Fibroblast of skin of abdomen (primary cell): Measurements from ENCODE around the gene ATPAF2.

ENCODE experiments used
- DNase-seq: peaks from one replicate; pipeline ENCODE4 v3.0.0-alpha.2; 2013

The ATPAF2 gene

GRCh38 chr17:18039535-18040260 is 730 bp upstream of the ATPAF2 start:
- no peak for DNase-seq

DNA sequence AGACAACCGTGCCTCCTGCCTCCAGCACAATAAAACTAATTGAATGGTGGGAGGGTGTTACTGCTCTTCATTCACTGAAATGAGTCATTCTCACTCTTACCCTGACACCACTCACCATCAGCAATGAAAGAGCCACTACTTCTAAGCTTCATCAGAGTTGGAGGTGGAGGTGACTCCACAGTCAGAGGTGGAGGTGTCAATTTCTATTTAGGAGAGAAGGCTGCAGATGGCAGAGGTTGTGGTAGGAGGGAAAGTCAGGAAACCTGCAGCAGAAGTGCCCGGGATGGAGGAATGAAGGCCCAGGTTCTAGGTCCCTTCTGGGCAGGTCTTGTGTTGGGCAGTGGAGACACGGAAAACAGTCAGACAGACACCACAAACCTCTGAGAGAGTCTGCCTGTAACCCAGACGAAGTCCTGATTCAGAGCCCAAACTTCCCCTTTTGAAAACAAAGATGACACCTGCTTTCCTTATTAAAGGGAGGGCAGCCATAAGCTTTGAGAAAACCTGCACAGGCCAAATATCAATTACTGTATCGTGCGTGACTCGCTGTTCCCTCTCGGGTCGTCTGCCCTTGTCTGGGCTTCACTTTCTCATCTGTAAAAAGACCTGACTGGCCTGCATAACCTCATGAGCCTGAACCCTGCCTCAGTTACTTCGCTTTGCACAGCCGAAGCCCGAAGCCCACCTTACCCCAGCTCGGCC is 668 bp downstream of the ATPAF2 start:
- DNase-seq, result no peak

- DNase-seq, result no peak
Measured at GRCh38 chr17:18037486-18037885, 1.5 kb downstream of the ATPAF2 start.

DNA sequence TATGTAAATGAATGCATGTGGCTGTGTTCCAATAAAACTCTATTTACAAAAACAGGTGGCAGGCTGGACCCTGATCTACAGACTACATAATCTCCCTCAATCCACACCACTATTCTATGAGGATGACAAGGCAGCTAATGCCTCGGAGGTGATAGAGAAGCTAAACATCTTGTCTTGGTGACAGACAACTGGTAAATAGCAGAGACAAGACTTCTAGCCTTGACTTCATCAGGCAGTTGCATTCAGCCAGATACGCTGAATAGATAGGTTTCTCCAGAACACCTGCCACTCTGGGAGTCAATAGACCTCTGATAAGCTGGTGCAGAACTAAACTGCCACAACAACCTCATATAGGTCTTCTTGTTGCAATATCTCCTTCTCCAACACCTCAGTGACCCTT is 3.3 kb downstream of the ATPAF2 start:
- no peak for DNase-seq

- DNase-seq, result peak; percentile 82
Measured at GRCh38 chr17:18033442-18034099, 5.4 kb downstream of the ATPAF2 start.

DNA sequence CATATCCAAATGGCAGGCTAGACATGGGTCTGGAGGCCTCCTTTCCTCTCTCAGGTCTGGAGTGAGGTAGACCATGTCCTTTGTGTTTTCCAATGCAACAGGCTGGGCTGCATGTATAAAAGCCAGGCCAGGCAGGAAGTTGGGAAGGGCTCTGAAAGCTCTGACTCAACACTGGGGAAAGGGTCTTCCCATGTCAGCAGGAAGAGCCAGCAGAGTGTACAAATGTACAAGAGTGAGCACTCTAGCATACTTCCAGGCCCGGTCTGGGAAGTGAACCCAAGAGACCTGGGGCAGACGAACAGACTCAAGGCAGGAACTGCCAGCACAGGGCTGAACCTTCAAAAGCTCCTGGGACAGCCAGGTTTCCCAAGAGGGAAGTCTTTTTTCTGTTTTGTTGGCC is 7.0 kb downstream of the ATPAF2 start:
- DNase-seq, result peak; percentile 43

GRCh38 chr17:18028952-18029540 is 9.9 kb downstream of the ATPAF2 start:
- no peak for DNase-seq

DNA sequence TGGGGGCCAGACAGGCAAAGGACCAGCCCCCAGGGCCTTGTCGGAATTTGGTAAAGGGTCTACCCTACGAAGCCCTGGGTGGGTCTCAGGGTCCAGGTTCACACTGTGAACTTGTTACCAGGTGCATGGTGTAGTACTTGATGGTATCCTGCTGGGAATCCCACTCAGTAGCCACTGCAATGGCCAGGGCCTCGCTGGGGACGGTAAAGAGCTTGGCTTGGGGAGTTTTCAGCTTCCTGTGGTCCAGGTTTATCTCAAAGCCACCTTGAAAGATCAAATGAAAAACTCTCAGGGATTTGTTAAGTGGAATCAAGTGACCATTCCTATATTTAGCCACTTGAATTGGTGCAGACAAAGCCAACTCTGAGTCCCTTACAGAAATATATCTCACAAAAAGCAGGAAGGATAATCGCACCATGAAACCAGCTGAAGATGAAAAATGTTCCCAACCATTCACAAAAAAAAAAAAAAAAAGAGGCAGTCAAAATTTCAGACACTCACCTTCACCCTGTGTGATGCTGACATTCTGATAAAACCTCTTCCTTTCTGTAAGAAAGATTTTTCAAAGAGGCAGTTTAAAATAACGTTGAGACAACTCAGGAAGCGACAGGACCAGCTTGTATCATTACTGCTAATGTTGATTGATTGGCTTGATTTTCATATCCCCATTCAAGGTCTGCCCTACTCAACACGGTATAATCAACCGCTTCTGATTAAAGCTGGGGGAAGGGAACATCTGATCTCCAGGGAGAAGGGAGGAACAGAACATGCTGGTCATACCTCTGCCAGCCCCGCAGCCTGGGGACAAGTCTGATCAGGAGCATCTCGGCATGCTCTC is 10.6 kb downstream of the ATPAF2 start:
- no peak for DNase-seq

- no peak for DNase-seq
Measured at GRCh38 chr17:18027280-18027679, 11.7 kb downstream of the ATPAF2 start.

- peak; percentile 82 for DNase-seq
Measured at GRCh38 chr17:18025945-18026776, 12.8 kb downstream of the ATPAF2 start.

DNA sequence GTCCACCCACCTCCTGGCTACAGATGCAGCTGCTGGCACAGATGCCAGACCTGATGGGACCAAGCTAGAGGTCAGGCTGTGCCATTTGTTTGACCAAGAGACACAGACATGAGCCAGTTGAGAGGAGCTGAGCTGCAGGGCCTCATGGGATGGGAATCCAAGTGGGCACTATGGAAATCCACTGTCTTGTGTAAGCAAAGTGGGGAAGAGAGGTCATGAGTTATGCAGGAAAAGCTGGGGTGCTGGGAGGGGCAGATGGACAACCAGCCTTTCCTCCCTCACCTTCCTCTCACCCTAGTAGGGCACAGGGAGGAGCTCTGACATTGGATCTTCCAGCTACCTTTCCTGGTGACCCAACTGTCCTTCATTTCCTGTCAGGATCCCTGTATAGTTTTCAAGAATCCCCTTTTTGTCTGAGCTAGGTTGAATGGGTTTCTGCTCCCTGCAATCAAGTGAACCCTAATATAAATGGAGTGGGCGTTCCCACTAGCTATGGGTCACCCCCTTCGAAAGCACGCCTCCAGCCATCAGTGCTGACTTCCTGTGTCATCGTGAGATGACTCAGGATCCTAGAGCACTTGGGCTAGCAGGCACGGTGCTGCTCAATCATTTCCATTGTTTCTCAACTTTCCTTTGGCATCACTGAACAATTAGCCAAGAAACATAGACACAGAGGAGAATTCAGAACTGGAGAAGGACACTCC is 13.6 kb downstream of the ATPAF2 start:
- peak; percentile 17 for DNase-seq

DNA sequence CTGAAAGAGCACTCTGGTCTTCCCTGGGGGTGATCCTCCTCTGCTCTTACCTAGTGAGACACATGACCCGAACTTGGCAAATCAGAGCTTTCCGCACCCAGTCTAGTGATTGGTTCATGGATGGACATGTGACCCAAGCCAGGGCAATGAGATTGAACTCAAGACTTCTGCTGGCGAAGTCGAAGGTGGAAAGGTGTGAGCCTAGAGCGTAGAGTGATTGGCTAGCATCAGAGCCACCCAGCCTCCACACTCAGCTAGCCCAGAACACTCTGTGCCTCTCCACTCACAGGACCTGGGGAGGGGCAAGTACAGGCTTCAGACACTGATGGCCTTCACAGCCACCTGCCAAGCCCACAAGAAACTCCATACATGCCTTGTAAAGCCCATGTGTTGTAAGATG is 17.6 kb downstream of the ATPAF2 start:
- DNase-seq, result no peak

DNA sequence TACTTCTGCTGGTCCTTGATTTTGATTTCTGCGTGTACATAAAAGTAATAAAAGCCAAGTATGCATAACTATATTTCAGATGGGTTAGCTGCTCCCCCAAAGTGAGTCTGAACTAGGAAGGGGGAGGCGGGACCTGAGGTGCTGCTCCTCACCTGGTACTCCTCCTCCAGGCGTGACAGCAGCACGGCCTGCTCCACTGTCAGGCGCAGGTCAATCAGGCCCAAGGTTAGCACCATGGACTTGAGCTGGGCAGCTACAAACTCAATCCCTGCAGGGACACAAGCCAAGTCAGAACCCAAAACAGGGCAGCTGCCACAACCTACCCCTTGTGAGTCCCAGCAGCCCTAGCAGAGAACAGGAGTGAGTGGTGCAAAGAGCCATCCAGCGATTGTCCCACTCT is 18.0 kb downstream of the ATPAF2 start:
- DNase-seq, result no peak

GRCh38 chr17:18019838-18020154 is 19.2 kb downstream of the ATPAF2 start:
- DNase-seq, result no peak

GRCh38 chr17:18018411-18018921 is 20.5 kb downstream of the ATPAF2 start:
- no peak for DNase-seq

DNA sequence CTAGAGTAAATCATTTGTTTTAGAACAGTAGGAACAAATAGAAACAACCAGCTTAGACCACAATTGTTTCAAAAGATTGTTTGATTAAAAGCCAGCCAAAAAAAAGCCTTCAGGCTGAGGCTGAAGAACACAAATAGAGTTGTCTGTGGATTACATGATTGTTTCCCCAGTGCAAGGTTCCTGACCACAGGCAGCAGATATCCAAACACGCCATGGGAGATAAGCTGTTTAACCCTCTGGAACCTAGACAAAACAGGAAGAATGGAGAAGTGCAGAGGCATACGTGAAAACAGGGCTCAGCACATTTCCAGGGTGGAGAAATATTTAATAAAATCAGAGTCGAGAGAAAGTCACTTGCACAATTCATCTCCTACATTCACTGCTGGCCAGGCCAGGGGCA is 21.0 kb downstream of the ATPAF2 start:
- DNase-seq, result no peak

- peak; percentile 34 for DNase-seq
Measured at GRCh38 chr17:18016426-18016825, 22.5 kb downstream of the ATPAF2 start.

GRCh38 chr17:18015593-18015992 is 23.4 kb downstream of the ATPAF2 start:
- DNase-seq, result no peak

DNA sequence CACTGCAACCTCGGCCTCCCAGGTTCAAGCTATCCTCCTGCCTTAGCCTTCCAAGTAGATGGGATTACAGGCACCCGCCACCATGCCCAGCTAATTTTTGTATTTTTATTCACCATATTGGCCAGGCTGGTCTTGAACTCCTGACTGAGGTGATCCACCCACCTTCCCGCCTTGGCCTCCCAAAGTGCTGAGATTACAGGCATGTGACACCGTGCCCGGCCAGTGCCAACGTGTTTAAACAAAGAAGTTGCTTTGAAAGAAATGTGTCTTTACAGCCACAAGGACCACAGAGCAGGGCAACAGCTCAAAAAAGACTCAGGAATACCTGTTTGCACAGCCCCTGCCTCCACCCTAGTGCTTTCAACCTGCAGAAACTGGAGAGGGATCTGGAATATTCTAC is 25.0 kb downstream of the ATPAF2 start:
- DNase-seq, result no peak

- no peak for DNase-seq
Measured at GRCh38 chr17:18011286-18011685, 27.7 kb downstream of the ATPAF2 start.
